HEK293T (cell line): ENCODE results near the gene SCTR.

ENCODE experiments used
- ARNT ChIP-seq: fragments of 450-650 bp; IDR thresholded peaks from 2 replicates; pipeline ENCODE4 v1.6.1; 2017; ENCODE audit warnings: mild to moderate bottlenecking
- BHLHE40 ChIP-seq: fragments of 450-650 bp; IDR thresholded peaks from 2 replicates; pipeline ENCODE4 v1.6.1; 2016; ENCODE audit warnings: mild to moderate bottlenecking, moderate library complexity, borderline replicate concordance
- FOXA1 ChIP-seq: fragments of 450-650 bp; IDR thresholded peaks from 2 replicates; pipeline ENCODE4 v1.6.1; 2016; ENCODE audit warnings: mild to moderate bottlenecking
- FOXM1 ChIP-seq: fragments of 450-650 bp; IDR thresholded peaks from 2 replicates; pipeline ENCODE4 v1.6.1; 2017; ENCODE audit warnings: mild to moderate bottlenecking, borderline replicate concordance
- HDGF ChIP-seq: fragments of 450-650 bp; IDR thresholded peaks from 2 replicates; pipeline ENCODE4 v1.6.1; 2017; ENCODE audit warnings: antibody characterized with exemption, borderline replicate concordance
- LEF1 ChIP-seq: fragments of 450-650 bp; IDR thresholded peaks from 2 replicates; pipeline ENCODE4 v1.6.1; 2017; ENCODE audit warnings: mild to moderate bottlenecking, borderline replicate concordance
- NFRKB ChIP-seq: fragments of 450-650 bp; IDR thresholded peaks from 2 replicates; pipeline ENCODE4 v1.6.1; 2016; ENCODE audit warnings: mild to moderate bottlenecking, moderate library complexity
- SP1 ChIP-seq: fragments of 450-650 bp; IDR thresholded peaks from 2 replicates; pipeline ENCODE4 v1.6.1; 2017
- SUZ12 ChIP-seq: fragments of 450-650 bp; IDR thresholded peaks from 2 replicates; pipeline ENCODE4 v1.6.1; 2016; ENCODE audit warnings: mild to moderate bottlenecking
- TARDBP ChIP-seq: fragments of 450-650 bp; IDR thresholded peaks from 2 replicates; pipeline ENCODE4 v1.6.1; 2016
- ZNF384 ChIP-seq: fragments of 450-650 bp; IDR thresholded peaks from 2 replicates; pipeline ENCODE4 v1.6.1; 2016
- TF ChIP-seq, protein P1 (sequence below): fragments of 450-650 bp; IDR thresholded peaks from 2 replicates; pipeline ENCODE4 v1.6.1; 2016

DNA sequence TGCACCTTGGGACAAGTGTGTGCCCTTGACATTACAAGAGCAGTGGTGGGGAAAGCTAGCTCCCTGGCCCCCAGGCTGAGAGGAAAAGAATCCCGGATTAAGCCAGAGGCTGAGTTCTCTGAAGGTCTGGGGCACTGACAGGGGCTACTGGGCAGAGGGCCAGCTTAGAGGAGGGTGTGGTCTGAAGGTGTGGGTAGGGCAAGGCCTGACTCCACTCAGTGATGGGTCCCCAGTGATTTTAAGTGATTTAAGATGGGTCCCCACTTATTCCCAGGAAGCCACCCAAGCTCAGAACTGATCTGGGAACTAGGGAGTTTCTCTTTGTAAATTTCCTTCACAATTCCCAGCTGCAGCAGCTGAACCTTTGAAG lies 83.8 kb downstream of the SCTR start:
- no peak for TF ChIP-seq NFRKB
- no peak for TF ChIP-seq ARNT
- no peak for TF ChIP-seq SUZ12
- TF ChIP-seq ZNF384, result no peak
- TF ChIP-seq SP1, result no peak
- TF ChIP-seq FOXM1, result no peak
- no peak for TF ChIP-seq HDGF
- TF ChIP-seq, protein P1, sequence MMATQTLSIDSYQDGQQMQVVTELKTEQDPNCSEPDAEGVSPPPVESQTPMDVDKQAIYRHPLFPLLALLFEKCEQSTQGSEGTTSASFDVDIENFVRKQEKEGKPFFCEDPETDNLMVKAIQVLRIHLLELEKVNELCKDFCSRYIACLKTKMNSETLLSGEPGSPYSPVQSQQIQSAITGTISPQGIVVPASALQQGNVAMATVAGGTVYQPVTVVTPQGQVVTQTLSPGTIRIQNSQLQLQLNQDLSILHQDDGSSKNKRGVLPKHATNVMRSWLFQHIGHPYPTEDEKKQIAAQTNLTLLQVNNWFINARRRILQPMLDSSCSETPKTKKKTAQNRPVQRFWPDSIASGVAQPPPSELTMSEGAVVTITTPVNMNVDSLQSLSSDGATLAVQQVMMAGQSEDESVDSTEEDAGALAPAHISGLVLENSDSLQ, result no peak
- TF ChIP-seq TARDBP, result no peak
- no peak for TF ChIP-seq LEF1
- TF ChIP-seq BHLHE40, result no peak
- TF ChIP-seq FOXA1, result no peak
